ENCODE data around the gene HOXD9.

Gene HOXD9

GRCh38 chr2:176110415-176111308, 11.9 kb upstream of the HOXD9 start:
- DNase-seq (ENCODE audit: low read depth), result no peak

GRCh38 chr2:176111309-176111663, 11.2 kb upstream of the HOXD9 start:
- DNase-seq (ENCODE audit: low read depth), result no peak

GRCh38 chr2:176111846-176112374, 10.6 kb upstream of the HOXD9 start:
- no peak for DNase-seq (ENCODE audit: low read depth)

GRCh38 chr2:176112375-176113302, 9.9 kb upstream of the HOXD9 start:
- no peak for DNase-seq (ENCODE audit: low read depth)

- no peak for DNase-seq (ENCODE audit: low read depth)
Measured at GRCh38 chr2:176114120-176114929, 8.2 kb upstream of the HOXD9 start.

GRCh38 chr2:176114930-176115625, 7.4 kb upstream of the HOXD9 start:
- DNase-seq (ENCODE audit: low read depth), result no peak

GRCh38 chr2:176115883-176116813, 6.4 kb upstream of the HOXD9 start, which contains the start of gene HOXD10:
Gene HOXD10 (plus strand): TSS chr2:176116778. CDS start chr2:176116834, 56 bp downstream.
- DNase-seq (ENCODE audit: low read depth), result no peak

GRCh38 chr2:176117162-176117822, 5.2 kb upstream of the HOXD9 start:
- no peak for DNase-seq (ENCODE audit: low read depth)

- no peak for DNase-seq (ENCODE audit: low read depth)
Measured at GRCh38 chr2:176117823-176118371, 4.6 kb upstream of the HOXD9 start.

- no peak for DNase-seq (ENCODE audit: low read depth)
Measured at GRCh38 chr2:176118601-176119339, 3.7 kb upstream of the HOXD9 start.

GRCh38 chr2:176120364-176121189, 1.9 kb upstream of the HOXD9 start:
- no peak for DNase-seq (ENCODE audit: low read depth)

GRCh38 chr2:176121190-176122051, 1.1 kb upstream of the HOXD9 start:
- no peak for DNase-seq (ENCODE audit: low read depth)

- DNase-seq (ENCODE audit: low read depth), result no peak
Measured at GRCh38 chr2:176122052-176122682, 352 bp upstream of the HOXD9 start.

GRCh38 chr2:176123411-176124109, 1.0 kb downstream of the HOXD9 start:
- DNase-seq (ENCODE audit: low read depth), result no peak
